Hepatocyte (in vitro differentiated cells): Measurements from ENCODE around the gene OR1L8.

Experiments used
- CTCF ChIP-seq: fragments of 200-600 bp; sonication (generic); IDR thresholded peaks from 2 replicates; pipeline ENCODE4 v1.5.1; 2016; ENCODE audit warnings: antibody characterized with exemption, mild to moderate bottlenecking; ENCODE audit not compliant: poor library complexity
- EZH2 ChIP-seq: fragments of 200-600 bp; sonication (generic); IDR thresholded peaks from 2 replicates; pipeline ENCODE4 v1.6.1; 2016; ENCODE audit warnings: antibody characterized with exemption, mild to moderate bottlenecking, borderline replicate concordance
- EZH2phosphoT487 ChIP-seq: fragments of 200-600 bp; sonication (generic); IDR thresholded peaks from one replicate; pipeline ENCODE4 v1.6.1; 2018; ENCODE audit warnings: antibody characterized with exemption, mild to moderate bottlenecking, low read depth, moderate library complexity; ENCODE audit not compliant: unreplicated experiment, severe bottlenecking

GRCh38 chr9:122526602-122527001, 56.6 kb downstream of the OR1L8 start:
- TF ChIP-seq EZH2 (no peak), CTCF (no peak), EZH2phosphoT487 (no peak)
